Mesodermal cell (in vitro differentiated cells): ENCODE results near the gene PSG3.
"Not testable (repeated sequence)": the region's sequence is repeated elsewhere in the genome, so short reads cannot be mapped to it uniquely, and the experiment has no call there.

ENCODE experiments used
- H3K27ac ChIP-seq: 2 replicates; pipeline ENCODE4 v1.7.0; 2013; ENCODE audit warnings: mild to moderate bottlenecking, low read depth, low read length, moderate library complexity; ENCODE audit not compliant: severe bottlenecking
- H3K36me3 ChIP-seq: 2 replicates; pipeline ENCODE4 v1.7.1; 2013; ENCODE audit warnings: mild to moderate bottlenecking, low read length, moderate library complexity; ENCODE audit not compliant: control insufficient read depth, insufficient read depth
- H3K4me1 ChIP-seq: one replicate; pipeline ENCODE4 v1.7.1; 2013; ENCODE audit warnings: mild to moderate bottlenecking, low read length; ENCODE audit not compliant: insufficient read depth, control insufficient read depth, poor library complexity, severe bottlenecking
- H3K4me3 ChIP-seq: 2 replicates; pipeline ENCODE4 v1.7.0; 2013; ENCODE audit warnings: low read length, control low read depth, mild to moderate bottlenecking; ENCODE audit not compliant: insufficient read depth, poor library complexity, severe bottlenecking; ENCODE audit errors: extremely low read depth
- H3K9me3 ChIP-seq: 2 replicates; pipeline ENCODE4 v1.7.1; 2013; ENCODE audit warnings: mild to moderate bottlenecking, low read length, moderate library complexity; ENCODE audit not compliant: control insufficient read depth
- WGBS, 2 experiments: methylation state at CpG; one replicate each; pipeline ENCODE4 v1.1.5; 2013; ENCODE audit warnings: missing lambda C conversion rate in 2 of 2; ENCODE audit not compliant: insufficient coverage in 2 of 2; 5-methylcytosine and 5-hydroxymethylcytosine counted together

Gene PSG3

GRCh38 chr19:42695811-42696503, 44.3 kb downstream of the PSG3 start:
- no peaks in the 10 kb centered on the region for H3K36me3 ChIP-seq
- H3K4me1 ChIP-seq, result no peaks in the 10 kb centered on the region
- WGBS, 2 experiments, result 70 to 85% methylated on average over 4 to 10 of the region's 12 CpGs
- no peak overlapping the region for H3K27ac ChIP-seq
- peaks cover 3% of the 10 kb centered on the region for H3K9me3 ChIP-seq
- no peak overlapping the region for H3K4me3 ChIP-seq

DNA sequence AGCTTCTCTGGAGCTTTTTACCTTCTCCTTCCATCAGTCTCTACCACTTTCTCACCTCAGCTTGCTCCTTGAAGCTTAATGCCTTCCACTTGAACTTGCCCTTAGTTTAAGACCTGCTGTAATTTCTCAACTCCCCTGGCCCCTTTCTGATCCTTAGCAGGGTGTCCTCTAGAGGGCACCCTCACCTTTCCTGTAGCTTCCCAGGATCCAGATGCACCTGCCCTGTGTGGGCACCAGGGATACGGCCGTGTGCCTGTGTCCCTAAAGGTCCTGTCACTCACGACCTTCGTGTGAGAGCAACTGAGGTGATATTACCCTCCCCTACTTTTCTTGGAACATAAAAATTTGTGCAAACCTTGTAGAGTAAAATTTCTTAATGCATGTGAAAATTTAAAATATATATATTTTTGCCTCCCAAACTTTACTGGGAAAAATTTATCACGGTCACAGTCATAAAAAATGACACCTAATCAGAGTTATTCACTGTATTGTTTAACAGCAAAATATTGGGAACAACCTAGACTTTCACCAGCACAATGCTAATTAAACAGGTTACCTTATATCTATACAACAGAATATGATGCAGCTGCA, 46.4 kb downstream of the PSG3 start:
- Histone ChIP-seq H3K4me1 (no peaks in the 10 kb centered on the region), H3K9me3 (peaks cover 3% of the 10 kb centered on the region), H3K4me3 (no peak overlapping the region), H3K36me3 (no peaks in the 10 kb centered on the region), H3K27ac (no peak overlapping the region)
- WGBS, 2 experiments, result 20 to 50% methylated on average over 1 to 2 of the region's 5 CpGs

GRCh38 chr19:42683917-42684513, 56.3 kb downstream of the PSG3 start:
- Histone ChIP-seq H3K36me3 (no peaks in the 10 kb centered on the region), H3K9me3 (peaks cover 23% of the 10 kb centered on the region), H3K4me1 (no peaks in the 10 kb centered on the region), H3K27ac (no peak overlapping the region), H3K4me3 (no peak overlapping the region)
- 67 to 78% methylated on average over 1 to 2 of the region's 2 CpGs for WGBS, 2 experiments

GRCh38 chr19:42676326-42676725, 64.0 kb downstream of the PSG3 start:
- WGBS, 2 experiments, result 98% methylated on average over 7 of the region's 27 CpGs; no CpG with 5 or more reads in 1 of the 2 experiments
- not testable (repeated sequence) for H3K4me1 ChIP-seq, H3K4me3 ChIP-seq, H3K9me3 ChIP-seq, H3K27ac ChIP-seq, H3K36me3 ChIP-seq

GRCh38 chr19:42674549-42674948, 65.7 kb downstream of the PSG3 start:
- H3K27ac ChIP-seq, H3K4me3 ChIP-seq, H3K9me3 ChIP-seq, H3K36me3 ChIP-seq, H3K4me1 ChIP-seq: not testable (repeated sequence)
- 40 to 44% methylated on average over 1 of the region's 1 CpG for WGBS, 2 experiments
